ENCODE data around the gene DNHD1.

Gene DNHD1

GRCh38 chr11:6615882-6616585 is 119.0 kb downstream of the DNHD1 start:
- no peak overlapping the region for H3K4me3 ChIP-seq
- DNase-seq (ENCODE audit: low spot score) = no peak
- TF ChIP-seq CTCF (IDR thresholded peaks at IDR 0.05) = no peak
- H3K27ac ChIP-seq = no peak overlapping the region

- Histone ChIP-seq H3K4me3 (no peak overlapping the region), H3K27ac (no peak overlapping the region)
- no peak for DNase-seq (ENCODE audit: low spot score)
- TF ChIP-seq CTCF (IDR thresholded peaks at IDR 0.05) = no peak
Observed at GRCh38 chr11:6616596-6617250, 119.6 kb downstream of the DNHD1 start.

- H3K4me3 ChIP-seq = peak overlapping the region; percentile 96
- no peak for TF ChIP-seq CTCF (IDR thresholded peaks at IDR 0.05)
- H3K27ac ChIP-seq = peak overlapping the region in 1 of 2 donors; percentile 95
- DNase-seq (ENCODE audit: low spot score) = no peak
Observed at GRCh38 chr11:6617315-6617781, 120.3 kb downstream of the DNHD1 start.

GRCh38 chr11:6618117-6619003 is 121.3 kb downstream of the DNHD1 start:
- H3K4me3 ChIP-seq = peak overlapping the region; percentile 96
- peak overlapping the region; percentile 85 to 95 for H3K27ac ChIP-seq
- DNase-seq (ENCODE audit: low spot score) = no peak
- TF ChIP-seq CTCF (IDR thresholded peaks at IDR 0.05) = no peak

GRCh38 chr11:6619004-6619745 is 122.1 kb downstream of the DNHD1 start, which contains the start of gene TPP1:
TPP1 (minus strand) TSS chr11:6619422; CDS start chr11:6619400, 22 bp downstream.
- TF ChIP-seq CTCF (IDR thresholded peaks at IDR 0.05) = no peak
- peak within 1 kb of the TSS; percentile 85 to 95 for H3K27ac ChIP-seq
- peak; percentile 96 for DNase-seq (ENCODE audit: low spot score)
- H3K4me3 ChIP-seq = peak within 1 kb of the TSS; percentile 96

GRCh38 chr11:6620636-6621035 is 123.6 kb downstream of the DNHD1 start:
- TF ChIP-seq CTCF (IDR thresholded peaks at IDR 0.05) = no peak
- no peak overlapping the region for H3K27ac ChIP-seq
- no peak for DNase-seq (ENCODE audit: low spot score)
- H3K4me3 ChIP-seq = no peak overlapping the region

Measured in coronary artery (tissue), 2 donors.